NCI-H1417 treated with DMSO at 0.1 percent for 48 hours (cell line): Measurements from ENCODE around the gene ZXDC.

Experiments
- DNase-seq: peaks from one replicate; lab custom pipeline; 2025; lab: John Stamatoyannopoulos, UW

Gene ZXDC

GRCh38 chr3:126475413-126476114, at the start of gene ZXDC:
Gene ZXDC (minus strand): TSS chr3:126475891. CDS start chr3:126475865, 26 bp downstream.
- peak; percentile 47 for DNase-seq

- no peak for DNase-seq
Observed at GRCh38 chr3:126525091-126525852, 49.6 kb upstream of the ZXDC start.

DNA sequence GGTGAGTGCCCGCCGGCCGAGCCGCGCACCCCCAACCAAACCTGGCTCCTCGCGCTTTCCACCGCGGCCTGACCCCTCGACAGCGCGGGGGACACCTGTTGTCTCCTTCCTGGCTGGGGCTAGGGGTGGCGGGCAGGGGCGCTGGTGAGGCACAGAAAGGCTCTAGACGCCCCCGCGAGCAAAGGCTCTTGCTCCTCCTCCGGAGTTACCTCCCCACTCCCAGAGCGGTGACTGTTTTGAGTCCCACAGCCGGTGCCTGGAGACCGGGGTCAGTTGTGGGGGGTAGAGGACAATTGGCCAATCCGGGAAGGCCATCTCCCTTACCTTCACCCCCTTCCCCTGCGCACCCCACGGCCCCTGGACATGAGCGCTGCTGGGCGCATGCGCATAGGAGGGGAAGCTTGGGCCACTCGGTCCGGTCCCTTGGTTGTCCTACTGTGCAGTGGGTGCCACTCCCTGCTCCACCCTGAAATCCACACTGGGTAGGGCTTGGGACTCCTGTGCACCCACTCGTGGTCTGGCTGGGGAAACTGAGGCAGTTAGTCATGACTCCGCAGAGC, 48.8 kb upstream of the ZXDC start:
- DNase-seq, result no peak

GRCh38 chr3:126523745-126524428, 48.2 kb upstream of the ZXDC start, which contains the start of gene CHST13:
Gene CHST13 (plus strand): TSS chr3:126524155. CDS start chr3:126524333, 178 bp downstream.
- no peak for DNase-seq

- DNase-seq, result no peak
Observed at GRCh38 chr3:126522363-126522788, 46.7 kb upstream of the ZXDC start.

DNA sequence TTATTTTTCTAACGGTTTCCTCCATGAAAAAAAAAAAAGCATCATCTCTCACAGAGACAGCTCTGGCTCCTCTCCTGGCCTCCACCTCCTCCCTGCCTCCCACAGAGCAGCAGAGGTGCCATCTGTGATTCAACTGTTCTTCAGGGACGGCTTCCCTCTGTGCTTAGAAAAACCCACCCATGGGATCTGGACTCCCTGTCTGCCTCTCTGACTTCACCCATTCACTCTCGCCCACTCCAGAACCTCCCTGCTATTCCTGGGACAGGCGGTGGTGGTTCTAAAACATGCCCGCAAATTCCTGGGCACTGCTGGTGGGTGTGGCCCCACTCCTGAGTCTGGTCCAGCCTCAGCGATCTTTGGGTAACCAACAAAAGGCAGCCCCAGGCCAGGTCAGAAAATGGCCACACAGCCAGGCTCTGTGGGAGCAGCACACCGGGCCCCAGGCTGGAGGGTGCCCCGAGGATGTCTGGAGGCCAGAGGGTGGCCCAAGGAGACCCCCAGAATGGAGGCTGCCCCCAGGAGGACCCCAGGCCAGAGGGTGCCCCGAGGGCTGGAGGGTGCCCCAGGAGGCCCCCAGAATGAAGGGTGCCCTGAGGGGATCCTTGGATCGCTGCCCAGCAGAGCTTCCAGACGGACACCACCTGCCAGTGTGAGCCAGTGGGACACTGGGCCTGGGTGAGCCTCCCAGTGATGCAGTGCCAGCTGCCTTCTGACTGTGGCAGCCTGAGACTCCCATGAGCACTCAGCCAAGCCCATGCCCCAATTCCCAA, 45.6 kb upstream of the ZXDC start:
- no peak for DNase-seq

GRCh38 chr3:126519506-126520455, 44.1 kb upstream of the ZXDC start:
- no peak for DNase-seq

GRCh38 chr3:126518779-126519177, 43.1 kb upstream of the ZXDC start:
- DNase-seq, result no peak

DNA sequence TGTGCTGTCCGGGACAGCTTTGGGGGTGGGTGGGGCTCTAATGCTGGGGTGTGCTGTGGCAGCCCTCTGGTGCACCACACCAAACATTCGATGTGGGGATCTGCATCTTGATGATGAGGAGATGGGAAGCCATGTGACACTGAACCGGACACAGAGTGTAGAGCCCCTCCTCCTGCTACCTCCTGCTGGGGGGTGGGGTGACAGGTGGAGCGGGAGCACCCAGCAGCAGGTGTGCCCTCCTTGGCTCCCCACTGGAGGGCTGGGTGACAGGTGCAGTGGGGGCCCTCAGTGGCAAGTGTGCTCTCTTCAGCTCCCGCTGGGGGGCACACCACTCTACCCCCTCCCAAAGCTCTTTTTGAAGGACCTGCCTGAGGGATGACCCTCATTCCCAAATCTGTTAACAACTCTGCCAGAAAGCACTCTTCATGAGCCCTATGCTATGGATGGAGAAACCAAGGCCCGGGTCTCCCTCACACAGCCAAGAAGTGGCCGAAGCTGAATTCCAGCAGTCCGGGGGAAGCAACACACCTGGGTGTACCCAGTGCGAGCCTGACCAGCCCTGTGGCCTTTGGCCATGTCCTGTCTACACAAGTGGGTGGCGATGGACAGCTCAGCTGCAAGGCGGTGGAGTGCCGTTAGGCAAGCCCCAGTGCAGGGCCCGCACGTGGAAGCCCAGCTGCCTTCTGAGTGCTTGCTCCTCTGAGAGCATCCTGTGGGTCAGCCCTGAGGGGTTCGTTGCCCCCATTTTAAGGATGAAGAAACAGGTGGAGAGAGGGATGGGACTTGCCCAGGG, 42.5 kb upstream of the ZXDC start:
- no peak for DNase-seq

DNA sequence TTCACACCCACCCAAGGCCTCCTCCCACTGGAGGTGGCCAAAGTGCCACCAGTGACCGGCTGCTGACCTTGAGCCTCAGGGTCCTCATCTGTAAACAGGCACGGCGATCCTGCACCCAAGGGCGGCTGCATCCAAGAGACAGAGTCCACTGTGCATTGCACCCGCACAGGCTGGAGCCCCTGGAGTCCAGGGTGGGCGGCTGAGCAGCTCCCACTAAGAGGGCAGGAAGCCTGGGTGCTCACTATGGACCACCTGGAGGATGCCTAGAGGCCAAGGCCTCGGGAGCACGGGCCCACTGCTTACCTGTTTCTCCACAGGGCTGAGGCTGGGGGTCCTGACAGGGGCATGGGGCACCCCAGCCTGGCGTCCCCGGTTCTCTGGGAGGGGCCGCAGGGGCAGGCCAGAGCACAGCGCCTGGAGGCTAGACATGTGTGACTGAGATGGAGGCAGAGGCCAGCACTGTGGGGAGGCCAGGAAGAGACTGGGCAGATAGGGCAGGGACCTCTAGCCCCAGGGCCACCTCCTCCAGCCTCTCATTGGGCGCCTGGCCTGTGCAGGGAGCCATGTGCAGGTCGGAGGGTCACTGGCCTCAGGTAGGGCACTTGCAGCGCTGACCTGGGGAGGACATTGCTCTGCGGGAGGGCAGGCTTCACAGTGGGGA, 41.7 kb upstream of the ZXDC start, which contains the start of gene UROC1:
Gene UROC1 (minus strand): TSS at position 483 of the 661 bp plus-strand sequence. CDS start 54 bp downstream, at position 429.
- no peak for DNase-seq

DNA sequence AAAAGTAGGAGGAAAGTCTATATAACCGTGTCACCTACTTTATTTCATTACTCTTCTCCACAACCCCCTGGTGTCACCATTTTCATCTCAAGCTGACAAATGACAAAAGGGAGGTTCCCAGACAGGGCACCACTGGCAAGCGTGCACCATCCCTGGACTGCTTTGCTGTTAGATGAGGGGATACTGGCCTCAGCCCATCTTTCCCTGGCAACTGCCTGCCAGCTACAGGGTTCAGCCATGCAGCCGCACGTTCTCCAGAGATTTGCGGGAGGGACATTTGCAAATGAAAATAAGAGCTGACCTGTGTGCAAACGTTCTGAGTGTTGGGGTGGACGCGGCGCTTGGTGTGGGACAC, 41.2 kb upstream of the ZXDC start:
- DNase-seq, result no peak

DNA sequence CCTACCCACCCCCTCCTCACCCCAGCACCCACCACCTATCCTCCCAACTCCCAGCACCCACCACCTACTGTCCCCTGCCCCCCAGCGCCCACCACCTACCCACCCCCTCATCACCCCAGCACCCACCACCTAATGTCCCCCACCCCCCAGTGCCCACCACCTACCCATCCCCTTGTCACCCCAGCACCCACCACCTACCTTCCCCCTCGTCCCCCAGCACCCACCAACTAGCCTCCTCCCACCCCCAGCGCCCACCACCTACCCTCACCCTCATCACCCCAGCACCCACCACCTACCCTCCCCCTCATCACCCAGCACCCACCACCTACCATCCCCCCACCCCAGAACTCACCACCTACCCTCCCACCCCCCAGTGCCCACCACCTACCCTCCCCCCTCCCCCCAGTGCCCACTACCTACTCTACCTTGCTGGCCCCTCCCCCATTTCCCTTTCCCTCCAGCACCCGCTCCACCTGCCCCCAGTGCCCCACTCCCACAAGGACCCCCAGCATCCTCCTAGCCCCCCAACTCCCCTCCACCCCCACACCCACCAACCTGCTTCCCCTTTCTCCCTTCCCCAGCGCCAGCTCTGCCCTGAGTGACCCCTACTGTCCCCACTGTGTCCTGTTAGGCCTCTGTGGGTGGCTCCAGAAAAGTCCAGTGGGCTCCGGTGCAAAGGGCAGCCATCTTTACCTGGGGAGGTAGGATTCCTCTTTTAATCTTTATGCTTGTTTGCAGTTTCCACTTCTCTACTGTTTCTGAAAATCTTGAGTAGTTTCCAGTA, 40.7 kb upstream of the ZXDC start:
- DNase-seq, result no peak

DNA sequence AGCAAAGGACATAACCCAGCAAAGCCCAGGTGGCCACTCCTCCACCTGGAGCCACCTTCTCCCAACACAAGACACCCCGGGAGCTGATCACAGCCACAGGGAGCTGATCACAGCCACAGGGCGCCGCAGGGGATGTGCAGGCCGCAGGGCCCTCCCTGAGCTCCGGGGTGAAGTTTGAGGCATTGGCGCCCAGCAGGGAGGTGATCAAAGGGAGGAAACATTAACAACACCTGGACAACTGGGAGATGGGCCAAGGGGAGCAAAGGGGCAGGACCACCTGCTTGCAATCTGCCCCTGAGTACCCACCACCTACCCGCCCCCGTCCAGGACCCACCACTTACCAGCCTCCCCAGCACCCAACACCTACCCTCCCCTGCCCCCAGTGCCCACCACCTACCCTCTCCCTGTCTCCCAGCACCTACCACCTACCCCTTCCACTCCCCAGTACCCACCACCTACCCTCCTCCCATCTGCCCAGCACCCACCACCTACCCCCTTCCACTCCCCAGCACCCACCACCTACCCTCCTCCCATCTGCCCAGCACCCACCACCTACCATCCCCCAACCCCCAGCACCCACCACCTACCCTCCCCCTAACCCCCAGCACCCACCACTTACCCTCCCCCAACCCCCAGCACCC, 39.5 kb upstream of the ZXDC start:
- no peak for DNase-seq

- DNase-seq, result no peak
Observed at GRCh38 chr3:126514161-126514560, 38.5 kb upstream of the ZXDC start.

- no peak for DNase-seq
Observed at GRCh38 chr3:126512916-126513650, 37.4 kb upstream of the ZXDC start.

GRCh38 chr3:126512026-126512425, 36.3 kb upstream of the ZXDC start:
- DNase-seq, result no peak

DNA sequence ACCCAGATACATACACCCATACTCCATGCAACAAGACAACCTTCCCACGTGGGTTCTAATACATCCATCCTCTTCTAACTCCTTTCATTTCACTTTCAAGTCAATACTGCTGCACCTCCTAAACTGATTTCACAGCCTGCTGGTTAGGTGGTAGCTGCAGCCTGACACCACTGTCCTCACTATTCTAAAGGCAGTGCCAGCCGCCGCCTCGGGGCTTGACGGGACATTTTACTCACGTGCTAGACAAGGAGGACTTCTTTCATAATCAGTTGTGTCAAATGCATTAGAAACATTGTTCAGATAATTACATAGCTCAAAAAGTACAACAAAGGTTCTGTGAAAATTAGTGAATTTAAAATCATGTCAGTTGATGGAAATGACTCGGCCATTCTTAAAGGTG, 35.6 kb upstream of the ZXDC start:
- DNase-seq, result no peak
